Loucy (cell line): ENCODE results near the gene PLCG1.

ENCODE experiments used
- H2AFZ ChIP-seq: fragments of 200-600 bp; sonication (generic); 2 replicates; pipeline ENCODE4 v1.6.0; 2016; ENCODE audit warnings: antibody characterized with exemption, mild to moderate bottlenecking, low read length, moderate library complexity
- H3F3A ChIP-seq: fragments of 200-600 bp; 2 replicates; pipeline ENCODE4 v1.6.0; 2016; ENCODE audit warnings: antibody characterized with exemption, low read depth, mild to moderate bottlenecking
- H3K27me3 ChIP-seq: fragments of 200-600 bp; sonication (generic); 2 replicates; pipeline ENCODE4 v1.6.1; 2014; ENCODE audit warnings: low read length, mild to moderate bottlenecking; ENCODE audit not compliant: insufficient read depth, poor library complexity, severe bottlenecking
- H3K36me3 ChIP-seq: fragments of 200-600 bp; sonication (generic); 2 replicates; pipeline ENCODE4 v1.6.1; 2016; ENCODE audit warnings: low read length; ENCODE audit not compliant: insufficient read depth
- H3K4me1 ChIP-seq: fragments of 200-600 bp; sonication (generic); 2 replicates; pipeline ENCODE4 v1.5.1; 2014; ENCODE audit warnings: low read length, mild to moderate bottlenecking; ENCODE audit not compliant: insufficient read depth, poor library complexity, severe bottlenecking
- H3K4me2 ChIP-seq: fragments of 200-600 bp; sonication (generic); 2 replicates; pipeline ENCODE4 v1.6.0; 2014; ENCODE audit warnings: antibody characterized with exemption, low read length, low read depth, mild to moderate bottlenecking; ENCODE audit not compliant: poor library complexity, severe bottlenecking
- H3K4me3 ChIP-seq: fragments of 200-600 bp; sonication (generic); 2 replicates; pipeline ENCODE4 v1.5.1; 2014; ENCODE audit warnings: low read length, mild to moderate bottlenecking, mixed read lengths; ENCODE audit not compliant: poor library complexity, severe bottlenecking
- H3K79me2 ChIP-seq: fragments of 200-600 bp; sonication (generic); 2 replicates; pipeline ENCODE4 v1.6.1; 2014; ENCODE audit warnings: low read length; ENCODE audit not compliant: insufficient read depth
- H3K9ac ChIP-seq: fragments of 200-600 bp; sonication (generic); 2 replicates; pipeline ENCODE4 v1.6.0; 2014; ENCODE audit warnings: mild to moderate bottlenecking, low read depth, low read length, moderate library complexity; ENCODE audit not compliant: poor library complexity, severe bottlenecking
- H3K9me2 ChIP-seq: fragments of 200-600 bp; sonication (generic); replicated peaks from 2 replicates; pipeline ENCODE4 v1.6.1; 2016; ENCODE audit warnings: low read depth, low read length, mixed read lengths
- H3K9me3 ChIP-seq: fragments of 200-600 bp; sonication (generic); 2 replicates; pipeline ENCODE4 v1.6.1; 2014; ENCODE audit warnings: mild to moderate bottlenecking, antibody characterized with exemption, low read length, low read depth; ENCODE audit not compliant: insufficient read depth
- H4K20me1 ChIP-seq: fragments of 200-600 bp; sonication (generic); 2 replicates; pipeline ENCODE4 v1.6.0; 2014; ENCODE audit warnings: antibody characterized with exemption, low read length, mild to moderate bottlenecking; ENCODE audit not compliant: insufficient read depth, poor library complexity, severe bottlenecking
- EZH2phosphoT487 ChIP-seq: fragments of 200-600 bp; IDR thresholded peaks from 2 replicates; pipeline ENCODE4 v1.6.1; 2018; ENCODE audit warnings: antibody characterized with exemption, mild to moderate bottlenecking, moderate library complexity, borderline replicate concordance
- TF ChIP-seq, protein P1 (sequence below): fragments of 200-600 bp; sonication (generic); conservative IDR thresholded peaks from 2 replicates; pipeline ENCODE4 v1.5.1; 2014; ENCODE audit warnings: mild to moderate bottlenecking, antibody characterized with exemption, low read length

PLCG1 gene

GRCh38 chr20:41170386-41171105 lies 33.2 kb downstream of the PLCG1 start:
- H3K4me3 ChIP-seq = no peak overlapping the region
- peaks cover 95% of the 10 kb centered on the region; the same call in 1 of the 2 replicates for H3K36me3 ChIP-seq
- H3K4me1 ChIP-seq = peaks cover 13% of the 10 kb centered on the region
- H3K9ac ChIP-seq = no peak overlapping the region
- H3K4me2 ChIP-seq = no peak overlapping the region
- no peaks in the 10 kb centered on the region for H3F3A ChIP-seq
- H4K20me1 ChIP-seq = peaks cover 43% of the 10 kb centered on the region
- H3K79me2 ChIP-seq = no peaks in the 10 kb centered on the region; the same call in 1 of the 2 replicates
- no peaks in the 10 kb centered on the region for H3K9me2 ChIP-seq
- TF ChIP-seq, protein P1, sequence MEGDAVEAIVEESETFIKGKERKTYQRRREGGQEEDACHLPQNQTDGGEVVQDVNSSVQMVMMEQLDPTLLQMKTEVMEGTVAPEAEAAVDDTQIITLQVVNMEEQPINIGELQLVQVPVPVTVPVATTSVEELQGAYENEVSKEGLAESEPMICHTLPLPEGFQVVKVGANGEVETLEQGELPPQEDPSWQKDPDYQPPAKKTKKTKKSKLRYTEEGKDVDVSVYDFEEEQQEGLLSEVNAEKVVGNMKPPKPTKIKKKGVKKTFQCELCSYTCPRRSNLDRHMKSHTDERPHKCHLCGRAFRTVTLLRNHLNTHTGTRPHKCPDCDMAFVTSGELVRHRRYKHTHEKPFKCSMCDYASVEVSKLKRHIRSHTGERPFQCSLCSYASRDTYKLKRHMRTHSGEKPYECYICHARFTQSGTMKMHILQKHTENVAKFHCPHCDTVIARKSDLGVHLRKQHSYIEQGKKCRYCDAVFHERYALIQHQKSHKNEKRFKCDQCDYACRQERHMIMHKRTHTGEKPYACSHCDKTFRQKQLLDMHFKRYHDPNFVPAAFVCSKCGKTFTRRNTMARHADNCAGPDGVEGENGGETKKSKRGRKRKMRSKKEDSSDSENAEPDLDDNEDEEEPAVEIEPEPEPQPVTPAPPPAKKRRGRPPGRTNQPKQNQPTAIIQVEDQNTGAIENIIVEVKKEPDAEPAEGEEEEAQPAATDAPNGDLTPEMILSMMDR = no peak
- TF ChIP-seq EZH2phosphoT487 = no peak
- no peaks in the 10 kb centered on the region for H3K9me3 ChIP-seq
- no peaks in the 10 kb centered on the region for H3K27me3 ChIP-seq
- H2AFZ ChIP-seq = no peak overlapping the region

DNA sequence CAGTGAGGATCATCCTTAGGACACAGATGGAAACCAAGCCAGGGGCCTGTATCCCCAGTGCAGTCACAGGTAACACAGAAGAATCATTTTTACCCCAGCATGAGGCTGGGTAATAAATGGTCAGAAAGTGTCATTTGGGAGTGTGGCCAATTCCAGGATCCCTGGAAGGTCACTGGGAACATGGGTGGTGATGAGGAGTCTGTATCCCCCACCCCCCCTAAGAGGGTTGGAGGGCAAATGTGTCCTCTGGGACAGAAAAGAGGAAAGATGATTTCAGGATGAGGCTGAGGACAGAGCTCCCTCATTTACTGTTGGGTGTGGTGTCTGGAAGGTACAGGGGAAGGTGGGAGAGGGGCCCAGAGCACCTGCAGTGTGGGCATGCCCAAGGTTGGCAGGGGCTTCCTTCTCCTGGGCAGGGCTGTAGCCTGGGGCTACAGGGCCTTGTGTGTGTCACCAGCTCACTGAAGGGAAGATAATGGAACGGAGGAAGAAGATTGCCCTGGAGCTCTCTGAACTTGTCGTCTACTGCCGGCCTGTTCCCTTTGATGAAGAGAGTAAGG lies 34.5 kb downstream of the PLCG1 start:
- Histone ChIP-seq H4K20me1 (peaks cover 30% of the 10 kb centered on the region), H3K36me3 (peaks cover 95% of the 10 kb centered on the region; the same call in 1 of the 2 replicates), H3K4me2 (no peak overlapping the region), H2AFZ (no peak overlapping the region), H3K9me2 (no peaks in the 10 kb centered on the region), H3K4me1 (peaks cover 13% of the 10 kb centered on the region), H3K9me3 (no peaks in the 10 kb centered on the region), H3K9ac (no peak overlapping the region), H3F3A (no peaks in the 10 kb centered on the region), H3K27me3 (no peaks in the 10 kb centered on the region), H3K4me3 (no peak overlapping the region), H3K79me2 (no peaks in the 10 kb centered on the region)
- no peak for TF ChIP-seq EZH2phosphoT487
- TF ChIP-seq, protein P1 = no peak

- Histone ChIP-seq H4K20me1 (peaks cover 23% of the 10 kb centered on the region), H3K4me2 (no peak overlapping the region), H3K79me2 (no peaks in the 10 kb centered on the region), H3F3A (no peaks in the 10 kb centered on the region), H3K9me2 (no peaks in the 10 kb centered on the region), H3K36me3 (peaks cover 95% of the 10 kb centered on the region; the same call in 1 of the 2 replicates), H3K9ac (no peak overlapping the region), H3K27me3 (no peaks in the 10 kb centered on the region), H3K4me1 (peaks cover 8% of the 10 kb centered on the region), H3K4me3 (no peak overlapping the region), H3K9me3 (no peaks in the 10 kb centered on the region), H2AFZ (no peak overlapping the region)
- TF ChIP-seq, protein P1 = no peak
- TF ChIP-seq EZH2phosphoT487 = no peak
Observed at GRCh38 chr20:41172296-41173140, 35.2 kb downstream of the PLCG1 start.
